ENCODE data around the gene ZNF184. TPM values are rescaled to one million over a fixed set of nuclear protein-coding genes. Genes with fewer than 3 reads are reported as not detected.
A peak's percentile ranks its signal among the peaks of the same experiment; 100 is the strongest.

The ZNF184 gene
- total and polyA plus RNA-seq, 10 of the 15 experiments (the other 5 are each of a cell fraction or from before 2014, with no cell fraction given), result 4.1 to 15.1 (median 8.3) TPM

DNA sequence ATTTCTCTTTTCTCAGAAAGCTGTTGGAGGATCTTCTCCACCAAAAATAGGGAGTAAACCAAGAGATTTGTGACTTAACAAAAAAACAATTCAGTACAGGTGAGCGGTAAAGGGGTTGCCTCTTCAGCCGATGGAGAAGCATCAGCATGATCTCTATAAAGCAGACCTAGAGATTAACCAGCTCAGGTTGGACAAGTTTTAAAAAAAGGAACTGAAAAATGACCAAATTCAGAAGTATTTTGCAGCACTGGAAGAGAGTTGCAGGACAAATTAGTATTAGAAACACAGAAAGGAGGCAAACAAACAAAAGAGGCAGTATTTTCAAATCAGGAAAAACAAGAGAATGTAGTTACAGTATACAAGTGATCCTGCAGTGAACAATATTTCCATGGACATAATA is 39.6 kb upstream of the ZNF184 start:
- no peaks in the 10 kb centered on the region for H3K79me2 ChIP-seq (ENCODE audit: control insufficient read depth, insufficient read depth, low read length)
- in situ Hi-C loops (cut with MboI), result loop anchor here (25.0 kb wide), 1 partner anchor 250 kb away; no protein-coding TSS in a partner anchor
- POLR2A ChIA-PET, result no interaction called here
- intact Hi-C loops (cut with micrococcal nuclease; ENCODE audit: unreplicated experiment), result no loop called here
- H3K4me1 ChIP-seq (ENCODE audit: control insufficient read depth, insufficient read depth, low read length), result no peaks in the 10 kb centered on the region
- no peak overlapping the region for H3K27ac ChIP-seq (ENCODE audit: control insufficient read depth, insufficient read depth)
- FAIRE-seq (no peak), ATAC-seq (no peak), DNase-seq (ENCODE audit: low read depth, low spot score) (no peak)
- CTCF ChIA-PET, result no interaction called here
- RAD21 ChIA-PET (ENCODE audit: unreplicated experiment), result no interaction called here
- TF ChIP-seq SPI1 (IDR thresholded peaks at IDR 0.05; ENCODE audit: borderline replicate concordance, insufficient read depth, low read depth, low read length) (peak; percentile 60; the same call in 1 of the 2 replicates), SP1 (IDR thresholded peaks at IDR 0.05; ENCODE audit: low read depth, low read length) (no peak), CHD2 (IDR thresholded peaks at IDR 0.05; ENCODE audit: borderline replicate concordance, low read depth, low read length) (no peak)
- TF ChIP-seq, protein P1, sequence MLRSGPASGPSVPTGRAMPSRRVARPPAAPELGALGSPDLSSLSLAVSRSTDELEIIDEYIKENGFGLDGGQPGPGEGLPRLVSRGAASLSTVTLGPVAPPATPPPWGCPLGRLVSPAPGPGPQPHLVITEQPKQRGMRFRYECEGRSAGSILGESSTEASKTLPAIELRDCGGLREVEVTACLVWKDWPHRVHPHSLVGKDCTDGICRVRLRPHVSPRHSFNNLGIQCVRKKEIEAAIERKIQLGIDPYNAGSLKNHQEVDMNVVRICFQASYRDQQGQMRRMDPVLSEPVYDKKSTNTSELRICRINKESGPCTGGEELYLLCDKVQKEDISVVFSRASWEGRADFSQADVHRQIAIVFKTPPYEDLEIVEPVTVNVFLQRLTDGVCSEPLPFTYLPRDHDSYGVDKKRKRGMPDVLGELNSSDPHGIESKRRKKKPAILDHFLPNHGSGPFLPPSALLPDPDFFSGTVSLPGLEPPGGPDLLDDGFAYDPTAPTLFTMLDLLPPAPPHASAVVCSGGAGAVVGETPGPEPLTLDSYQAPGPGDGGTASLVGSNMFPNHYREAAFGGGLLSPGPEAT (IDR thresholded peaks at IDR 0.05; ENCODE audit: low read depth), result no peak
- TF ChIP-seq, protein P2, sequence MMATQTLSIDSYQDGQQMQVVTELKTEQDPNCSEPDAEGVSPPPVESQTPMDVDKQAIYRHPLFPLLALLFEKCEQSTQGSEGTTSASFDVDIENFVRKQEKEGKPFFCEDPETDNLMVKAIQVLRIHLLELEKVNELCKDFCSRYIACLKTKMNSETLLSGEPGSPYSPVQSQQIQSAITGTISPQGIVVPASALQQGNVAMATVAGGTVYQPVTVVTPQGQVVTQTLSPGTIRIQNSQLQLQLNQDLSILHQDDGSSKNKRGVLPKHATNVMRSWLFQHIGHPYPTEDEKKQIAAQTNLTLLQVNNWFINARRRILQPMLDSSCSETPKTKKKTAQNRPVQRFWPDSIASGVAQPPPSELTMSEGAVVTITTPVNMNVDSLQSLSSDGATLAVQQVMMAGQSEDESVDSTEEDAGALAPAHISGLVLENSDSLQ (IDR thresholded peaks at IDR 0.05), result no peak
- no peak overlapping the region for H3K4me3 ChIP-seq
- BruUV-seq (replicated peaks), result no TSS peak
- H3K4me2 ChIP-seq (ENCODE audit: control insufficient read depth, insufficient read depth), result no peak overlapping the region
- no peaks in the 10 kb centered on the region for H4K20me1 ChIP-seq (ENCODE audit: control insufficient read depth, insufficient read depth)
- no peaks in the 10 kb centered on the region for H3K9me3 ChIP-seq (replicated peaks; ENCODE audit: control insufficient read depth, insufficient read depth, low read length)
- H2AFZ ChIP-seq (ENCODE audit: control insufficient read depth, low read depth, low read length), result no peak overlapping the region
- WGBS (ENCODE audit: insufficient coverage, insufficient replicate concordance, low lambda C conversion rate, missing lambda C conversion rate), result 47% methylated on average over 2 of the region's 2 CpGs
- no peaks in the 10 kb centered on the region for H3K36me3 ChIP-seq (ENCODE audit: control insufficient read depth in 2 of 2, insufficient read depth in 2 of 2, low read length in 1 of 2)
- SMC1A ChIA-PET (ENCODE audit: uncharacterized antibody, unreplicated experiment), result no interaction called here
- H3K9ac ChIP-seq (ENCODE audit: control insufficient read depth, insufficient read depth, low read length), result no peak overlapping the region
- peaks cover 0 to 5% of the 10 kb centered on the region in 2 experiments; a peak in 1 of 4 replicates for H3K27me3 ChIP-seq (replicated peaks in 1 of 2; ENCODE audit: control insufficient read depth in 2 of 2, insufficient read depth in 2 of 2, low read length in 1 of 2)

All from GM12878 (cell line).